Endothelial cell of umbilical vein (primary cell): ENCODE results near the gene ZDHHC7. TPM values are rescaled to one million over a fixed set of nuclear protein-coding genes. Genes with fewer than 3 reads are reported as not detected.
A peak's percentile ranks its signal among the peaks of the same experiment; 100 is the strongest.

ENCODE experiments used
- BruUV-seq: library from RNA; stranded (reverse); fragments of 400-500 nt; replicated peaks from 2 replicates; lab custom pipeline; 2021; lab: Mats Ljungman, UMichigan
- CTCF ChIA-PET: fragments of 300-600, 350-600 bp; sonication (Branson Sonifier 250); formaldehyde crosslinking; loops from one replicate; lab custom pipeline; 2021; ENCODE audit warnings: antibody characterized with exemption, inconsistent platforms; lab: Charles Lee
- POLR2A ChIA-PET: fragments of 300-600, 350-600 bp; sonication (Branson Sonifier 250); formaldehyde crosslinking; loops from one replicate; lab custom pipeline; 2021; ENCODE audit warnings: antibody characterized with exemption, inconsistent platforms; lab: Charles Lee
- DNase-seq: peaks from one replicate; pipeline ENCODE4 v3.0.0-alpha.2; 2011; ENCODE audit warnings: low read depth, low spot score
- FAIRE-seq: peaks from 2 replicates; lab custom pipeline; 2011; peaks lifted over from hg19 to GRCh38; lab: Jason Lieb, UNC
- H2AFZ ChIP-seq: 2 replicates; pipeline ENCODE4 v1.6.0; 2012; ENCODE audit warnings: low read depth, low read length, control low read depth, inconsistent platforms
- H3K27ac ChIP-seq: 2 replicates; pipeline ENCODE4 v1.5.1; 2011; ENCODE audit warnings: low read depth, mild to moderate bottlenecking, control low read depth, low read length, moderate library complexity; ENCODE audit not compliant: insufficient read depth
- H3K27me3 ChIP-seq, 2 experiments: 2 replicates each; pipeline versions ENCODE4 v1.6.0 to v1.6.1; 2011; ENCODE audit warnings: low read length in 2 of 2, mixed read lengths in 1 of 2; ENCODE audit not compliant: control insufficient read depth in 2 of 2, insufficient read depth in 2 of 2
- H3K36me3 ChIP-seq, 2 experiments: 2 replicates in 1 of 2; 3 replicates in 1 of 2; pipeline ENCODE4 v1.5.1; 2011; ENCODE audit warnings: low read length in 2 of 2, mild to moderate bottlenecking in 1 of 2, moderate library complexity in 1 of 2; ENCODE audit not compliant: control insufficient read depth in 2 of 2, insufficient read depth in 2 of 2; ENCODE audit errors: extremely low read depth in 1 of 2
- H3K4me1 ChIP-seq: 3 replicates; pipeline ENCODE4 v1.5.1; 2011; ENCODE audit warnings: mild to moderate bottlenecking, low read length; ENCODE audit not compliant: control insufficient read depth, insufficient read depth; ENCODE audit errors: extremely low read depth
- H3K4me2 ChIP-seq: 2 replicates; pipeline ENCODE4 v1.6.1; 2011; ENCODE audit warnings: low read length, control low read depth, mixed read lengths; ENCODE audit not compliant: insufficient read depth
- H3K4me3 ChIP-seq, 3 experiments: fragments of 200-600 bp in 1 of 3; sonication (generic), shearing (Covaris generic) in 1 of 3; replicated peaks in 1 of 3; 2 replicates each; pipeline ENCODE4 v1.5.1; 2011 to 2016; ENCODE audit warnings: control low read depth in 3 of 3, low read length in 3 of 3, mild to moderate bottlenecking in 2 of 3, inconsistent platforms in 1 of 3, low read depth in 1 of 3, moderate library complexity in 1 of 3; ENCODE audit not compliant: insufficient read depth in 1 of 3
- H3K79me2 ChIP-seq: 2 replicates; pipeline ENCODE4 v1.6.0; 2012; ENCODE audit warnings: low read length, inconsistent platforms; ENCODE audit not compliant: control insufficient read depth, insufficient read depth
- H3K9ac ChIP-seq: replicated peaks from 2 replicates; pipeline ENCODE3; 2011; ENCODE audit warnings: low read length, control low read depth; ENCODE audit not compliant: insufficient read depth; ENCODE audit errors: extremely low read depth
- H3K9me1 ChIP-seq: replicated peaks from 3 replicates; pipeline ENCODE4 v1.6.0; 2011; ENCODE audit warnings: mild to moderate bottlenecking, low read length; ENCODE audit not compliant: control insufficient read depth, insufficient read depth; ENCODE audit errors: extremely low read depth
- H3K9me3 ChIP-seq: replicated peaks from 2 replicates; pipeline ENCODE4 v1.5.1; 2012; ENCODE audit warnings: low read length, inconsistent platforms; ENCODE audit not compliant: control insufficient read depth, insufficient read depth
- H4K20me1 ChIP-seq: replicated peaks from 2 replicates; pipeline ENCODE3; 2011; ENCODE audit warnings: mild to moderate bottlenecking, low read length; ENCODE audit not compliant: control insufficient read depth, insufficient read depth; ENCODE audit errors: extremely low read depth
- CTCF ChIP-seq, 2 donors: IDR thresholded peaks; 1 replicate in 1 of 2; 2 replicates in 1 of 2; pipeline ENCODE4 v1.5.1; 2011; ENCODE audit warnings: low read length in 2 of 2, mild to moderate bottlenecking in 2 of 2, moderate library complexity in 2 of 2, control low read depth in 1 of 2, inconsistent platforms in 1 of 2, low read depth in 1 of 2; ENCODE audit not compliant: insufficient read depth in 1 of 2; ENCODE audit errors: extremely low read depth in 1 of 2
- EZH2 ChIP-seq: IDR thresholded peaks from 2 replicates; pipeline ENCODE4 v1.6.1; 2012; ENCODE audit warnings: borderline replicate concordance, low read depth, mild to moderate bottlenecking, moderate library complexity, low read length, inconsistent platforms; ENCODE audit not compliant: severe bottlenecking
- FOS ChIP-seq: IDR thresholded peaks from 2 replicates; pipeline ENCODE4 v1.6.1; 2011; ENCODE audit warnings: mild to moderate bottlenecking, low read length, moderate library complexity, borderline replicate concordance; ENCODE audit not compliant: insufficient read depth
- GATA2 ChIP-seq: IDR thresholded peaks from 2 replicates; pipeline ENCODE4 v1.7.0; 2011; ENCODE audit warnings: low read depth, mild to moderate bottlenecking, moderate library complexity, mixed read lengths, low read length; ENCODE audit not compliant: insufficient read length, insufficient read depth
- JUN ChIP-seq: IDR thresholded peaks from 2 replicates; pipeline ENCODE4 v1.6.1; 2011; ENCODE audit warnings: borderline replicate concordance, low read depth; ENCODE audit not compliant: insufficient read length, insufficient read depth
- MAX ChIP-seq: IDR thresholded peaks from 2 replicates; pipeline ENCODE4 v1.6.1; 2011; ENCODE audit not compliant: insufficient read depth, insufficient read length
- MYC ChIP-seq: IDR thresholded peaks from one replicate; pipeline ENCODE4 v1.6.1; 2011; ENCODE audit warnings: mild to moderate bottlenecking, low read depth, low read length
- POLR2A ChIP-seq: IDR thresholded peaks from 2 replicates; pipeline ENCODE4 v1.6.1; 2012; ENCODE audit warnings: low read depth, mild to moderate bottlenecking, control low read depth, low read length
- POLR2AphosphoS5 ChIP-seq: IDR thresholded peaks from 2 replicates; pipeline ENCODE4 v1.6.1; 2012; ENCODE audit warnings: low read depth, mild to moderate bottlenecking, control low read depth, low read length, moderate library complexity; ENCODE audit not compliant: insufficient read depth
- dilution Hi-C: fragments of 300-500 bp; cut with MboI; formaldehyde crosslinking; loops from one replicate; pipeline ENCODE4 v1.15.0; 2019; ENCODE audit warnings: low sequenced_read_pairs; ENCODE audit not compliant: extremely low pct_ligation_motif_present
- intact Hi-C: fragments of 100-400 bp; cut with micrococcal nuclease; formaldehyde crosslinking; loops from one replicate; pipeline ENCODE4 v1.10.0; 2022
- polyA plus RNA-seq, 4 experiments: library from polyadenylated mRNA; depleted of rRNA in 3 of 4; stranded (reverse) in 3 of 4; unstranded in 1 of 4; fragments of >200 nt; gene quantifications; 2 replicates each; pipeline versions ENCODE4 v1.2.1 to v1.2.3, GENCODE V29; 2011 to 2012; ENCODE audit warnings: missing spikeins in 1 of 4
- total RNA-seq: library from RNA; stranded (reverse); gene quantifications from 2 replicates; pipeline ENCODE4 v1.2.3, GENCODE V29; 2021

The ZDHHC7 gene
- total and polyA plus RNA-seq, 2 donors (not counting 3 experiments of a cell fraction or from before 2014, with no cell fraction given) = 44.1 to 46.2 TPM

DNA sequence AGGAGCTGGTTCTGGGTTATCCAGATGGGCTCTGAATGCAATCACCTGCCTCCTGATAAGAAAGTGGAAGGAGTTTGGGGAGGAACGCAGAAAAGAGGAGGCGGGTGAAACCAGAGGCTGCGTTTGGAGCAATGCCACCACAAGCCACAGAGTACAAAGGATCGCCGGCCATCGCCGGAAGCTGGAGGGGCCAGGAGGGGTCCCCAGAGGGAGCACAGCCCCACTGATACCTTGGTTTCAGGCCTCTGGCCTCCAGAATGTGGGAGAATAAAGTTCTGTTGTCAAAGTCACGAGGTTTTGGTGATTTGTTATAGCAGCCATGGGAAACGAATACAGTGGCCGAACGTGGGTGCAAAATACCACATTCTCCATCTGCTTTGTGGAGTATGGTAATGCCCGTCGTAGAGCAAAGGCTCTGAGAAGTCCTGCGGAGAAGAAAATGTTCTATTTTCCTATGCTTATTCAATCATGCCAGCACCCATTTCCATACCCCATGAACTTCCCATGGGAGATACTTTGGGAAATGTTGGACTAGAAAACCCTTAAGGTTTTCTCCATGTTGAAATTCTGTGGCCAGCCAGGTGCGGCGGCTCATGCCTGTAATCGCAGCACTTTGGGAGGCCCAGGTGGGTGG, 51.4 kb downstream of the ZDHHC7 start:
- no peak for FAIRE-seq
- no peak overlapping the region for H3K27ac ChIP-seq
- no peaks in the 10 kb centered on the region for H3K4me1 ChIP-seq
- CTCF ChIA-PET = no interaction called here
- no peaks in the 10 kb centered on the region for H3K9me3 ChIP-seq
- no peak for TF ChIP-seq GATA2
- TF ChIP-seq POLR2AphosphoS5 = no peak
- no peak for TF ChIP-seq EZH2
- H2AFZ ChIP-seq = no peak overlapping the region
- DNase-seq = no peak
- no TSS peak for BruUV-seq
- dilution Hi-C loops = loop anchor here (25.0 kb wide), 1 partner anchor 198 kb away; no protein-coding TSS in a partner anchor
- no peaks in the 10 kb centered on the region for H3K79me2 ChIP-seq
- peaks cover 0 to 4% of the 10 kb centered on the region in 2 experiments for H3K27me3 ChIP-seq
- H3K36me3 ChIP-seq = no peaks in the 10 kb centered on the region
- intact Hi-C loops = loop anchor here (10.0 kb wide), 1 partner anchor 445 kb away; no protein-coding TSS in a partner anchor
- H3K9me1 ChIP-seq = no peaks in the 10 kb centered on the region
- no peak overlapping the region for H3K4me2 ChIP-seq
- POLR2A ChIA-PET = no interaction called here
- H4K20me1 ChIP-seq = no peaks in the 10 kb centered on the region
- no peak overlapping the region for H3K4me3 ChIP-seq
- H3K9ac ChIP-seq = no peak overlapping the region

- no peak overlapping the region for H3K4me3 ChIP-seq
- no peaks in the 10 kb centered on the region for H3K4me1 ChIP-seq
- POLR2A ChIA-PET = no interaction called here
- H3K4me2 ChIP-seq = no peak overlapping the region
- no peak overlapping the region for H3K9ac ChIP-seq
- no peaks in the 10 kb centered on the region for H4K20me1 ChIP-seq
- DNase-seq (no peak), FAIRE-seq (no peak)
- BruUV-seq = no TSS peak
- CTCF ChIA-PET = no interaction called here
- dilution Hi-C loops (loop anchor here (25.0 kb wide), 1 partner anchor 197 kb away; no protein-coding TSS in a partner anchor), intact Hi-C loops (loop anchor here (10.0 kb wide), 1 partner anchor 444 kb away; no protein-coding TSS in a partner anchor)
- H3K27ac ChIP-seq = no peak overlapping the region
- no peaks in the 10 kb centered on the region for H3K9me1 ChIP-seq
- H3K79me2 ChIP-seq = no peaks in the 10 kb centered on the region
- H3K9me3 ChIP-seq = no peaks in the 10 kb centered on the region
- H3K27me3 ChIP-seq = peaks cover 0 to 4% of the 10 kb centered on the region in 2 experiments
- no peaks in the 10 kb centered on the region for H3K36me3 ChIP-seq
- TF ChIP-seq FOS (no peak), MYC (no peak), POLR2A (no peak), MAX (no peak), EZH2 (no peak), POLR2AphosphoS5 (no peak), JUN (no peak), GATA2 (no peak), CTCF (IDR thresholded peaks at IDR 0.05; ENCODE audit: extremely low read depth in 1 of 2, insufficient read depth in 1 of 2, low read depth in 1 of 2, low read length in 2 of 2) (peak; percentile 9 to 15)
- no peak overlapping the region for H2AFZ ChIP-seq
Observed at GRCh38 chr16:84959045-84959576, 52.2 kb downstream of the ZDHHC7 start.
